OCI-LY1 (cell line): ENCODE measurements around the gene FXYD1.

Experiments used
- H2AFZ ChIP-seq: fragments of 200-600 bp; sonication (generic), shearing (Covaris generic); 2 replicates; pipeline ENCODE4 v1.6.0; 2014; ENCODE audit warnings: antibody characterized with exemption, mild to moderate bottlenecking, low read length
- H3F3A ChIP-seq: fragments of 200-600 bp; sonication (generic), shearing (Covaris generic); 2 replicates; pipeline ENCODE4 v1.6.0; 2014; ENCODE audit warnings: mild to moderate bottlenecking, antibody characterized with exemption, low read length, moderate library complexity; ENCODE audit not compliant: insufficient read depth
- H3K27ac ChIP-seq: fragments of 200-600 bp; sonication (generic); 2 replicates; pipeline ENCODE4 v1.5.1; 2014; ENCODE audit warnings: low read length, mixed run types, mild to moderate bottlenecking, low read depth; ENCODE audit not compliant: poor library complexity, severe bottlenecking
- H3K27me3 ChIP-seq: fragments of 200-600 bp; sonication (generic); 2 replicates; pipeline ENCODE4 v1.6.0; 2014; ENCODE audit warnings: antibody characterized with exemption, mild to moderate bottlenecking, low read length, moderate library complexity; ENCODE audit not compliant: insufficient read depth
- H3K36me3 ChIP-seq: fragments of 200-600 bp; sonication (generic); 2 replicates; pipeline ENCODE4 v1.6.1; 2014; ENCODE audit warnings: mild to moderate bottlenecking, antibody characterized with exemption, low read length, moderate library complexity, mixed read lengths; ENCODE audit not compliant: insufficient read depth
- H3K4me1 ChIP-seq: fragments of 200-600 bp; sonication (generic); 2 replicates; pipeline ENCODE4 v1.5.1; 2014; ENCODE audit warnings: mild to moderate bottlenecking, low read length, moderate library complexity; ENCODE audit not compliant: insufficient read depth, severe bottlenecking
- H3K4me2 ChIP-seq: fragments of 200-600 bp; sonication (generic), shearing (Covaris generic); 2 replicates; pipeline ENCODE4 v1.6.1; 2014; ENCODE audit warnings: low read length
- H3K4me3 ChIP-seq: fragments of 200-600 bp; sonication (generic); 2 replicates; pipeline ENCODE4 v1.5.1; 2014; ENCODE audit warnings: low read length, low read depth, mild to moderate bottlenecking, mixed read lengths; ENCODE audit not compliant: poor library complexity, severe bottlenecking
- H3K79me2 ChIP-seq: fragments of 200-600 bp; shearing (Covaris generic); 2 replicates; pipeline ENCODE4 v1.6.1; 2016; ENCODE audit warnings: mixed run types, low read length, mixed read lengths; ENCODE audit not compliant: insufficient read depth
- H3K9ac ChIP-seq: fragments of 200-600 bp; sonication (generic), shearing (Covaris generic); 2 replicates; pipeline ENCODE4 v1.6.1; 2014; ENCODE audit warnings: mild to moderate bottlenecking, low read length, mixed read lengths
- H3K9me2 ChIP-seq: fragments of 200-600 bp; sonication (generic), shearing (Covaris generic); 2 replicates; pipeline ENCODE4 v1.6.1; 2014; ENCODE audit warnings: low read depth, mild to moderate bottlenecking, low read length, mixed read lengths
- H3K9me3 ChIP-seq: fragments of 200-600 bp; shearing (Covaris generic); 2 replicates; pipeline ENCODE4 v1.6.1; 2014; ENCODE audit warnings: low read length, mixed read lengths
- H4K20me1 ChIP-seq: fragments of 200-600 bp; sonication (generic), shearing (Covaris generic); 2 replicates; pipeline ENCODE4 v1.6.0; 2016; ENCODE audit warnings: mild to moderate bottlenecking, low read length; ENCODE audit not compliant: insufficient read depth
- CTCF ChIP-seq: fragments of 200-600 bp; sonication (generic), shearing (Covaris generic); IDR thresholded peaks from 2 replicates; pipeline ENCODE4 v1.5.1; 2017; ENCODE audit warnings: mild to moderate bottlenecking, antibody characterized with exemption, low read length, moderate library complexity, mixed read lengths
- EZH2 ChIP-seq: fragments of 200-600 bp; sonication (generic), shearing (Covaris generic); IDR thresholded peaks from 2 replicates; pipeline ENCODE4 v1.8.0; 2017; ENCODE audit warnings: borderline replicate concordance, mixed run types, mild to moderate bottlenecking, antibody characterized with exemption, low read length, moderate library complexity, mixed read lengths

The FXYD1 gene

GRCh38 chr19:35143818-35144217 is 5.2 kb downstream of the FXYD1 start:
- no peaks in the 10 kb centered on the region for H3K79me2 ChIP-seq
- no peaks in the 10 kb centered on the region for H3K9me2 ChIP-seq
- no peaks in the 10 kb centered on the region for H3K27me3 ChIP-seq
- no peak overlapping the region for H2AFZ ChIP-seq
- H3F3A ChIP-seq = no peaks in the 10 kb centered on the region; the same call in 1 of the 2 replicates
- peaks cover 15% of the 10 kb centered on the region for H3K4me1 ChIP-seq
- no peak overlapping the region for H3K4me2 ChIP-seq
- H3K27ac ChIP-seq = no peak overlapping the region
- no peaks in the 10 kb centered on the region for H4K20me1 ChIP-seq
- no peaks in the 10 kb centered on the region for H3K9me3 ChIP-seq
- no peak overlapping the region for H3K4me3 ChIP-seq
- no peak for TF ChIP-seq EZH2
- TF ChIP-seq CTCF = no peak
- H3K9ac ChIP-seq = no peak overlapping the region
- H3K36me3 ChIP-seq = no peaks in the 10 kb centered on the region

- no peaks in the 10 kb centered on the region for H3K36me3 ChIP-seq
- H2AFZ ChIP-seq = no peak overlapping the region
- no peaks in the 10 kb centered on the region for H3K27me3 ChIP-seq
- H3K4me2 ChIP-seq = no peak overlapping the region
- no peaks in the 10 kb centered on the region for H3K9me3 ChIP-seq
- no peaks in the 10 kb centered on the region; the same call in 1 of the 2 replicates for H3F3A ChIP-seq
- no peak overlapping the region for H3K27ac ChIP-seq
- H4K20me1 ChIP-seq = no peaks in the 10 kb centered on the region
- H3K4me1 ChIP-seq = peaks cover 15% of the 10 kb centered on the region
- no peak for TF ChIP-seq EZH2
- no peak for TF ChIP-seq CTCF
- H3K79me2 ChIP-seq = no peaks in the 10 kb centered on the region
- H3K9me2 ChIP-seq = no peaks in the 10 kb centered on the region
- H3K9ac ChIP-seq = no peak overlapping the region
- H3K4me3 ChIP-seq = no peak overlapping the region
These were observed 5.6 kb downstream of the FXYD1 start for GRCh38 chr19:35144259-35144599.

- Histone ChIP-seq H4K20me1 (no peaks in the 10 kb centered on the region), H3F3A (no peaks in the 10 kb centered on the region; the same call in 1 of the 2 replicates), H3K9ac (no peak overlapping the region), H3K9me3 (no peaks in the 10 kb centered on the region), H3K4me1 (peaks cover 15% of the 10 kb centered on the region), H3K4me2 (no peak overlapping the region), H3K36me3 (no peaks in the 10 kb centered on the region), H3K9me2 (no peaks in the 10 kb centered on the region), H3K4me3 (no peak overlapping the region), H3K79me2 (no peaks in the 10 kb centered on the region), H3K27me3 (no peaks in the 10 kb centered on the region), H2AFZ (no peak overlapping the region), H3K27ac (no peak overlapping the region)
- no peak for TF ChIP-seq CTCF
- TF ChIP-seq EZH2 = no peak
These were observed 6.2 kb downstream of the FXYD1 start for GRCh38 chr19:35144600-35145436.
